Measurements from ENCODE around the gene DCC.

GRCh38 chr18:52451256-52451655, 111.3 kb downstream of the DCC start:
- TF ChIP-seq HMGXB4 (CRISPR knock-in tag; IDR thresholded peaks at IDR 0.05), result no peak
- no peak for TF ChIP-seq CTCF (IDR thresholded peaks at IDR 0.05)
- no peak for TF ChIP-seq RELA (CRISPR knock-in tag; IDR thresholded peaks at IDR 0.05; ENCODE audit: borderline replicate concordance)
- no peak for TF ChIP-seq ZBTB43 (CRISPR knock-in tag; IDR thresholded peaks at IDR 0.05)
- TF ChIP-seq ZSCAN18 (CRISPR knock-in tag; IDR thresholded peaks at IDR 0.05), result no peak
- TF ChIP-seq CREM (CRISPR knock-in tag; IDR thresholded peaks at IDR 0.05), result no peak
- no peak for TF ChIP-seq FOXP1 (CRISPR knock-in tag; IDR thresholded peaks at IDR 0.05; ENCODE audit: borderline replicate concordance)
- no peak for TF ChIP-seq CBFB (CRISPR knock-in tag; IDR thresholded peaks at IDR 0.05; ENCODE audit: low read depth)
- TF ChIP-seq JUN (CRISPR knock-in tag; IDR thresholded peaks at IDR 0.05), result no peak
- no peak for TF ChIP-seq ZBTB21 (CRISPR knock-in tag; IDR thresholded peaks at IDR 0.05; ENCODE audit: borderline replicate concordance)
